Uterus (tissue), 4 donors: ENCODE results near the gene DENND4C. TPM values are rescaled to one million over a fixed set of nuclear protein-coding genes. Genes with fewer than 3 reads are reported as not detected.
A peak's percentile ranks its signal among the peaks of the same experiment; 100 is the strongest.
"Not testable (repeated sequence)": the region's sequence is repeated elsewhere in the genome, so short reads cannot be mapped to it uniquely, and the experiment has no call there.

Experiments used
- DNase-seq, 2 donors: peaks; one replicate each; pipeline ENCODE4 v3.0.0-alpha.2; 2019 to 2020
- H3K27ac ChIP-seq, 2 donors: fragments of 200-600 bp; sonication (generic); 1 replicate in 1 of 2; 2 replicates in 1 of 2; pipeline ENCODE4 v1.5.1; 2016 to 2018
- H3K27me3 ChIP-seq, 2 donors: fragments of 200-600 bp; sonication (generic); one replicate each; pipeline ENCODE4 v1.5.1; 2018 to 2019; ENCODE audit warnings: control low read depth in 1 of 2
- H3K36me3 ChIP-seq, 2 donors: fragments of 200-600 bp; sonication (generic); one replicate each; pipeline ENCODE4 v1.5.1; 2019; ENCODE audit warnings: control low read depth in 1 of 2
- H3K4me1 ChIP-seq, 2 donors: fragments of 200-600 bp; sonication (generic); one replicate each; pipeline ENCODE4 v1.5.1; 2018 to 2019; ENCODE audit warnings: control low read depth in 1 of 2
- H3K4me3 ChIP-seq, 2 donors: fragments of 200-600 bp; sonication (generic); 1 replicate in 1 of 2; 2 replicates in 1 of 2; pipeline ENCODE4 v1.5.1; 2018 to 2019; ENCODE audit warnings: mild to moderate bottlenecking in 1 of 2
- H3K9me3 ChIP-seq, 2 donors: fragments of 200-600 bp; sonication (generic); one replicate each; pipeline ENCODE4 v1.5.1; 2019; ENCODE audit warnings: control low read depth in 1 of 2
- CTCF ChIP-seq, 4 experiments: fragments of 200-600 bp in 2 of 4; fragments of 450-650 bp in 2 of 4; sonication (generic) in 2 of 4; IDR thresholded peaks; one replicate each; pipeline ENCODE4 v1.5.1; 2016 to 2019; ENCODE audit warnings: antibody characterized with exemption in 4 of 4, mild to moderate bottlenecking in 2 of 4, moderate library complexity in 1 of 4
- POLR2A ChIP-seq, 2 donors: fragments of 450-650 bp; IDR thresholded peaks; one replicate each; pipeline ENCODE4 v1.6.1; 2016; ENCODE audit warnings: antibody characterized with exemption in 2 of 2, mild to moderate bottlenecking in 1 of 2, moderate library complexity in 1 of 2
- intact Hi-C: fragments of 100-400 bp; cut with DNase I; formaldehyde crosslinking; loops from one replicate; pipeline ENCODE4 v1.15.1; 2023; ENCODE audit warnings: low total_unique reads
- total RNA-seq, 4 donors: library from RNA; depleted of rRNA in 3 of 4; stranded (reverse); fragments of >200 nt in 3 of 4; gene quantifications; one replicate each; pipeline versions ENCODE4 v1.1.0 to v1.2.4, GENCODE V29; 2014 to 2023
- donor health status: DM: yes; HTN: yes; CAD: no.

DENND4C gene
- total RNA-seq, 4 donors from 2014 or later: 101 to 161 (median 133) TPM

- peaks cover 0 to 5% of the 10 kb centered on the region in 2 donors for H3K4me1 ChIP-seq
- H3K4me3 ChIP-seq: peak within 1 kb of the TSS; percentile 59 to 80
- TF ChIP-seq CTCF (IDR thresholded peaks at IDR 0.05): peak in 2 of 4 experiments; percentile 4
- TF ChIP-seq POLR2A (IDR thresholded peaks at IDR 0.05): peak; percentile 90 to 96
- intact Hi-C loops: no loop called here
- no peaks in the 10 kb centered on the region for H3K9me3 ChIP-seq
- H3K27me3 ChIP-seq: no peaks in the 10 kb centered on the region
- H3K36me3 ChIP-seq: no peaks in the 10 kb centered on the region
- peak; percentile 92 to 97 for DNase-seq
- H3K27ac ChIP-seq: peak within 1 kb of the TSS; percentile 77 to 89
Observed at GRCh38 chr9:19408693-19409400, 178.4 kb downstream of the DENND4C start, which contains the start of gene ACER2. ACER2 (plus strand) TSS chr9:19409009; CDS start chr9:19409085, 76 bp downstream.

GRCh38 chr9:19409401-19410194, 179.1 kb downstream of the DENND4C start:
- Histone ChIP-seq H3K36me3 (no peaks in the 10 kb centered on the region), H3K4me3 (peak overlapping the region; percentile 59 to 80), H3K4me1 (peaks cover 0 to 5% of the 10 kb centered on the region in 2 donors), H3K27ac (peak overlapping the region; percentile 77 to 89), H3K27me3 (no peaks in the 10 kb centered on the region), H3K9me3 (no peaks in the 10 kb centered on the region)
- intact Hi-C loops: no loop called here
- no peak for TF ChIP-seq CTCF (IDR thresholded peaks at IDR 0.05)
- no peak for TF ChIP-seq POLR2A (IDR thresholded peaks at IDR 0.05)
- peak; percentile 24 to 34 for DNase-seq

GRCh38 chr9:19410195-19410503, 179.7 kb downstream of the DENND4C start:
- H3K27me3 ChIP-seq: no peaks in the 10 kb centered on the region
- no peak overlapping the region for H3K4me3 ChIP-seq
- no peak overlapping the region for H3K27ac ChIP-seq
- TF ChIP-seq CTCF (IDR thresholded peaks at IDR 0.05): no peak
- no peak for TF ChIP-seq POLR2A (IDR thresholded peaks at IDR 0.05)
- H3K4me1 ChIP-seq: peaks cover 0 to 5% of the 10 kb centered on the region in 2 donors
- DNase-seq: no peak
- H3K36me3 ChIP-seq: no peaks in the 10 kb centered on the region
- intact Hi-C loops: no loop called here
- no peaks in the 10 kb centered on the region for H3K9me3 ChIP-seq

- Histone ChIP-seq H3K4me1 (peaks cover 0 to 5% of the 10 kb centered on the region in 2 donors), H3K9me3 (no peaks in the 10 kb centered on the region), H3K27me3 (no peaks in the 10 kb centered on the region), H3K4me3 (no peak overlapping the region), H3K27ac (no peak overlapping the region), H3K36me3 (no peaks in the 10 kb centered on the region)
- DNase-seq: no peak
- no peak for TF ChIP-seq CTCF (IDR thresholded peaks at IDR 0.05)
- no peak for TF ChIP-seq POLR2A (IDR thresholded peaks at IDR 0.05)
- intact Hi-C loops: no loop called here
Observed at GRCh38 chr9:19410594-19410993, 180.1 kb downstream of the DENND4C start.

- TF ChIP-seq POLR2A (IDR thresholded peaks at IDR 0.05): no peak
- TF ChIP-seq CTCF (IDR thresholded peaks at IDR 0.05): no peak
- no peak overlapping the region for H3K27ac ChIP-seq
Observed at GRCh38 chr9:19411316-19411715, 180.8 kb downstream of the DENND4C start.

GRCh38 chr9:19413456-19413855, 183.0 kb downstream of the DENND4C start:
- H3K4me1 ChIP-seq, DNase-seq, H3K27me3 ChIP-seq, H3K36me3 ChIP-seq, H3K4me3 ChIP-seq, H3K27ac ChIP-seq, intact Hi-C loops, H3K9me3 ChIP-seq: not testable (repeated sequence)

More at GRCh38 chr9:19411316-19411715, 180.8 kb downstream of the DENND4C start:
- no peak for DNase-seq
- Histone ChIP-seq H3K9me3 (no peaks in the 10 kb centered on the region), H3K4me3 (no peak overlapping the region), H3K4me1 (peaks cover 0 to 5% of the 10 kb centered on the region in 2 donors), H3K27me3 (no peaks in the 10 kb centered on the region), H3K36me3 (no peaks in the 10 kb centered on the region)
- intact Hi-C loops: no loop called here
